AG10803 (cell line): Measurements from ENCODE around the gene SYNDIG1.
A peak's percentile ranks its signal among the peaks of the same experiment; 100 is the strongest.

Experiments
- DNase-seq: peaks from one replicate; pipeline ENCODE4 v3.0.0; 2010; ENCODE audit warnings: low read depth
- H3K4me3 ChIP-seq: 2 replicates; pipeline ENCODE4 v1.5.1; 2011; ENCODE audit warnings: mild to moderate bottlenecking, low read length, control low read depth
- TF ChIP-seq, protein P1 (sequence below): conservative IDR thresholded peaks from 2 replicates; pipeline ENCODE4 v1.5.1; 2011; ENCODE audit warnings: mild to moderate bottlenecking, low read length, control low read depth, inconsistent platforms

Gene SYNDIG1

DNA sequence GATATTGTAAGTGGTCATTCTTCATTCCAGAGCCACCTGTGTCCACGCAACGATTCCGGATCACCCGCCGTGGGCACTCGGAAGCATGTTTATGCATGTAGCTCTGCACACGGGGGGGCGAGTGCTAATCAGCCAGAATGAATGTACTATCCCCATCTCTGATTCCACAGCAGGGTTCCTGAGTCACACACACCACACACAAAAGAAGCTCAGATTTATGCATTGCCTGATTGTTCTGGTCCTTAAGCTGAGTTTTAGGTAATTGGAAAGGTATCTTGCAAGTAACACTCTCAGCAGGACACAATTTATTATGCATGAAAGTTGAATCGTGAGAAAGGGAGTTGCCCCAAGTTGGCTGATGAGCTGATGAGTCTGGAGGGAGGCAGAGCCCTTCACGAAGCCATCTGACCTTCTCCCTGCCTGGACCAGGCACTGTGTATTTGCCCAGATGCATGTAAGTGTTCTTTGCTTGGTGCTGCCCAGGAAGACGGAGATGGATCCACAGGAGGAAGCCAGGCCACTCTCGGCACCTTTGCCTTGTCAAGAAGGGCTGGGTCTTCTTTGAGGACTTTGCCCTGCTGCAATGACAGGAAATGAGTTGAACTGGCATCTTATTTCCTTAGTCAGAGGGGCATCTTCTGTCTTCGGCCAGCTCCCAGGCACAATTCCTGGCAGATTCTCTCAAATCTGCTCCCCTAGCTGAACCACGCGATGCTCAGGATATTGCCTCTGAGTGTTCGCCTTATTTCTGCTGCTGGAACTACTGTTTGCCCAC is 141.1 kb downstream of the SYNDIG1 start:
- H3K4me3 ChIP-seq: no peak overlapping the region

DNA sequence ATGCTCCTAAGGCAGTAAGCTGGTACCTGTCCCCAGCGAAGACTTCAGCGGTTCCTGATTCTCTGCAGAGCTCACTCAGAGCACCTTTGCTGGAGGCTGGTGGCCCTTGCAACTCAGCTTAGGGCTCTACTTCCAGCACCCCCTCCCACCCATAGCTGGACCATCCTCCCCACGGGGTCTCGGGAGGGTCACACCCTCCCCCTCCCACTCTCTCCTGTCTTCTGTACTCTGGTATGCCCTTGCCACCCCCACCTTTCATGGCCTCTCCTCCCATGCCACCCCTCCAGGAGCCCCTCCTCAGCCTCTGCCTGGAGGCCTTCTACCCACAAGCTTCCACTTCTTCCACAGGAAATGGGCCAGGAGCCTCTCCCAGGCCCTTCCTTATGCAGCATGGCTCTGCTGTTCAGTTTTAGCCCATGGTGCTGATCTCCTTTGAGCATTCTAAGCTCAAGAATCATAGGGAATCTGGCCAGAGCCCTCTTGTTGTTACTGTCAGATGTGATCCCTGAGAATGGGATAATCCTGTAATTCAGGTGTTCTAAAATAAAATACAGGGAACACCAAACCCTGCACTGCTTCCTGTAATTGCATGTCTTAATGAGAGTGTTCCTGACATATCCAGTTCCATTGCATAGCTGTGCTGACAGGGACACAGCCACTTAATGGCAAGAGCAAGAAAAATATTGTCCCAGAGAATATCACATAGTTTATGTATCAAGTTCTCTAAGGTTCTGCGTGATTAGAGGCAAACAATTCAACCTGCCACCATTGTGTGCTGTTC is 142.1 kb downstream of the SYNDIG1 start:
- no peak overlapping the region for H3K4me3 ChIP-seq
- TF ChIP-seq, protein P1, sequence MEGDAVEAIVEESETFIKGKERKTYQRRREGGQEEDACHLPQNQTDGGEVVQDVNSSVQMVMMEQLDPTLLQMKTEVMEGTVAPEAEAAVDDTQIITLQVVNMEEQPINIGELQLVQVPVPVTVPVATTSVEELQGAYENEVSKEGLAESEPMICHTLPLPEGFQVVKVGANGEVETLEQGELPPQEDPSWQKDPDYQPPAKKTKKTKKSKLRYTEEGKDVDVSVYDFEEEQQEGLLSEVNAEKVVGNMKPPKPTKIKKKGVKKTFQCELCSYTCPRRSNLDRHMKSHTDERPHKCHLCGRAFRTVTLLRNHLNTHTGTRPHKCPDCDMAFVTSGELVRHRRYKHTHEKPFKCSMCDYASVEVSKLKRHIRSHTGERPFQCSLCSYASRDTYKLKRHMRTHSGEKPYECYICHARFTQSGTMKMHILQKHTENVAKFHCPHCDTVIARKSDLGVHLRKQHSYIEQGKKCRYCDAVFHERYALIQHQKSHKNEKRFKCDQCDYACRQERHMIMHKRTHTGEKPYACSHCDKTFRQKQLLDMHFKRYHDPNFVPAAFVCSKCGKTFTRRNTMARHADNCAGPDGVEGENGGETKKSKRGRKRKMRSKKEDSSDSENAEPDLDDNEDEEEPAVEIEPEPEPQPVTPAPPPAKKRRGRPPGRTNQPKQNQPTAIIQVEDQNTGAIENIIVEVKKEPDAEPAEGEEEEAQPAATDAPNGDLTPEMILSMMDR: no peak
- DNase-seq: no peak

More for the DNA sequence above, 141.1 kb downstream of the SYNDIG1 start:
- TF ChIP-seq, protein P1: no peak
- peak; percentile 29 for DNase-seq

DNA sequence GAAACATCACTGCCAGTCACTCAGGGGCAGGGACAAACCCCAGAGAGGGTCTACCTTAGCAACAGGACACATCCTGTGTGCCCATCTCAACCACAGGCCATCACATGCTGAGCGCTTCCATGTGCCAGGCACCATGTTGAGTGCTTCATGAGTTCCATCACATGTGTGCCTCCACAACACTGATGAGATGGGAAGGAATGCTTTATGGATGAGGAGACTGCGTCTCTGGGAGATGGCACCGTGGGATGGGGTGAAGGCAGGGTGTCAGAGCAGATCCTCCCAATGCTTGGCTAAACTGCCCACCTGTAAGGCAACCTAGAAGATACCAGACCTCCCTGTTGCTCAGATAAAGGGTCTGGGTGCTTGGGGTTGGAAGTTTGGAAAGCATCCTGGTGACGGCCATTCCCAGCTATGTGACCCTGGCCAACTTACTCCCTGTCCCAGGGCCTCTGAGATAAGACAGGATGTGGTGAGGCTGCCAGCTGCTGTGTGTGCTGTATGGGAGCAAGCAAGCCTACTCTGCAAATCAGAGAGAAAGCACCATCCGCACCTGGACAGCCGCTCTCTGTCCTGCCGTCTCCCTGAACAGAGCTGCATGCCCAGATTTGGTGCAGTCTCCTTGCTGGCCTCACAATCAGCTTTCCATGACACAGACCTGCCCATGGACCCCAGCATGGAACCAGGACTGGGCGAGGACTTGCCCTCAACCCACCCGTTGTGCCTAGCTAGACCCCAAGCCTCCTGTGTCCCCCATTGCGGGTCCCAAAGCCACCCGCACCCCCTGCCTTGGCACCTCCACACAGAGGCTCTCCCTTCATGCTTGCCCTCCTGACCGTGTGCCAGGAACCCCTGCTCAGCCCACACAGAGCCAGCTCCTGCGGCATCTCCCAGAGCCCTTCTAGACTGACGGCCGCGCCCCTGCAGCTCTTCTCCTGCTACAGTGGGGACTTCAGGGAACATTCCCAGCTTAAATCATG is 143.7 kb downstream of the SYNDIG1 start:
- no peak overlapping the region for H3K4me3 ChIP-seq
- TF ChIP-seq, protein P1: no peak
- no peak for DNase-seq

DNA sequence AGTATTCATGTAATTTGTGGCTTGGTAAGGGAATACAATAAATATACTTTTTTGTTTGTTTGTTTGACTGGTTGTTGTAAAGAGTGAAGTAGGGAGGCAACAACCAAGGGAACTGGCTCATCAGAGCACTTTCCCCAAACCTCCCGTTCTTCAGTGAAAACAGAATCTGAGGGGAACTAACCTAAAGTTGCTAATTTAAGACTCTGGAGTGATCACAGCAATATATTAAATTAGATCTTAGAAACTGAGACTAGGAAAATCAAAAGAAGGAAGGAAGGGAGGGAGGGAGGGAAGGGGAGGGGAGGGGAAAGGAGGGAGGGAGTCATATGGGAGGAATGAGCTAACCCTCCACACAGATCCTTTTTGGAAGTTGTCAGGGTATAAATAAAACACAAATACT is 144.9 kb downstream of the SYNDIG1 start:
- DNase-seq: no peak
- H3K4me3 ChIP-seq: no peak overlapping the region
- TF ChIP-seq, protein P1: no peak

DNA sequence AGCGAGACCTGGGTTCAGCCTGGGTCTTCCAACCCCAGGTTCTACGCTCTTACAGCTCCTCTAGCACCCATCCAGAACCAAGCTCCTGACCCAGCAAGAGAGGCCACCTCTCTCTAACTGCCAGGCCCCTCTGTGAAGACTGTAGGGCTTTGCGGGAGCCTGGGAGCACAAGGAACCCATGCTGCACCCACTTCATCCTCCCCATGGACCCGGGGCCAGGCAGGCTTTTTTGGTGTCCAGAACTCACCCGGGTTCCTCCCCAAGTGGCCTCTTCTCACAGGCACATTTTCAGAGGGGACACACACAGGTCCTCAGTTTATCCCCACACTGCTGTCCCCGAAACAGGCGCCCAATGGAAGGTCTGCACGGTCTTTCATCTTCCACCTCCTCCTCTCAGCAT is 145.9 kb downstream of the SYNDIG1 start:
- no peak overlapping the region for H3K4me3 ChIP-seq
- no peak for DNase-seq
- TF ChIP-seq, protein P1: no peak

DNA sequence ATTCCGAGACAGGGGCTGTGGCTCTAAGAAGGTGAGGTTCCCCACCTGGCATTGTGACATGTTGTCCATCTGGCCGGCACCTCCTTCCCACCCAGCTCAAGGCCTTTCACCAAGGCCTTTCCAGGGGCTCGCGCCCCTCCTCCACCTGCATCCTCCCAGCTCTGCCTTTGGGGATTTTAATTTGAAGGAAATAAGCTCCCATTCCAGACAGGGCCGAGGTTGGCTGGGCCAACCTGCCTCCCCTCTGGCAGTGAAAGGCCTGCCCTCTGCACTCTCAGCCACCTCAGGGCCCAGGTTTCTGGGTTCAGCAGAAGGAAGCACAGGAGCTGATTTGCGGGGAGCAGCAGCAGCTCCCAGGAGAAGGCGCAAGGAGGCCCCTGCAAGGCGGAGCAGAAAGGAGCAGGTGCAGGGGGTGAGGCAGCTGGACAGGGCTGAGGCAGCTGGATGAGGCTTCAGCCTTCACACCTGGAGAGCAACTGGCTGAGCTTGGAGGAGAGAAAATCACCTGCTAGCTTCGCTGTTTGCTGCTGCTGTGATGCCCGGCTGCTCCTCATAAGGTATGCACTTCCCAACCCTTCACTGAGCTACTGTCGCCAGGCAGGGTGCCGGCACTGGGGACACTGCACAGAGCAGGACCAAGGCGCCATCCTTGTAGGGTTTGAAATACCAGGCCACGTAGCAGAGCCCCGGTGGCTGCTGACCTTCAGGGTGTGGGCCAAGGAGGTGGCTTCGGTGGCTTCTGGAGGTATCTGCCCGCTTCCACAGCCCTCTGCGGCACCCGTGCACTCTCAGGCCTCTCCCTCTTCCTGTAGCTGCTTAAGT is 147.0 kb downstream of the SYNDIG1 start:
- H3K4me3 ChIP-seq: no peak overlapping the region
- TF ChIP-seq, protein P1: no peak
- no peak for DNase-seq
